Esophagus muscularis mucosa (tissue), 4 donors: ENCODE measurements around the gene RPGRIP1L. TPM values are rescaled to one million over a fixed set of nuclear protein-coding genes. Genes with fewer than 3 reads are reported as not detected.

Experiments
- DNase-seq: peaks from one replicate; pipeline ENCODE4 v3.0.0-alpha.2; 2017; ENCODE audit errors: extremely low spot score
- H3K27ac ChIP-seq, 4 donors: fragments of 200-600 bp; sonication (generic); replicated peaks in 1 of 4; 1 replicate in 3 of 4; 2 replicates in 1 of 4; pipeline ENCODE4 v1.5.1; 2016 to 2019; ENCODE audit warnings: mild to moderate bottlenecking in 1 of 4
- H3K27me3 ChIP-seq, 4 donors: fragments of 200-600 bp; sonication (generic); one replicate each; pipeline versions ENCODE4 v1.5.1 to v1.6.0; 2016 to 2019
- H3K36me3 ChIP-seq, 4 donors: fragments of 200-600 bp; sonication (generic); one replicate each; pipeline ENCODE4 v1.5.1; 2016 to 2019
- H3K4me1 ChIP-seq, 4 donors: fragments of 200-600 bp; sonication (generic); one replicate each; pipeline ENCODE4 v1.5.1; 2016 to 2019
- H3K4me3 ChIP-seq, 4 donors: fragments of 200-600 bp; sonication (generic); 1 replicate in 2 of 4; 2 replicates in 2 of 4; pipeline ENCODE4 v1.5.1; 2016 to 2019; ENCODE audit warnings: mild to moderate bottlenecking in 4 of 4, moderate library complexity in 1 of 4
- H3K9me3 ChIP-seq, 4 donors: fragments of 200-600 bp; sonication (generic); 1 replicate in 3 of 4; 2 replicates in 1 of 4; pipeline ENCODE4 v1.5.1; 2016 to 2019
- EP300 ChIP-seq: sonication (generic); formaldehyde crosslinking; IDR thresholded peaks from one replicate; pipeline ENCODE4 v1.6.1; 2017; ENCODE audit warnings: antibody characterized with exemption
- POLR2A ChIP-seq: fragments of 450-650 bp; IDR thresholded peaks from one replicate; pipeline ENCODE4 v1.6.1; 2017; ENCODE audit warnings: antibody characterized with exemption, moderate library complexity, mild to moderate bottlenecking, low read depth
- POLR2AphosphoS5 ChIP-seq, 2 donors: sonication (generic); formaldehyde crosslinking; IDR thresholded peaks; one replicate each; pipeline ENCODE4 v1.6.1; 2017; ENCODE audit warnings: antibody characterized with exemption in 2 of 2
- WGBS: methylation state at CpG from one replicate; pipeline ENCODE4 v1.1.5; 2018; 5-methylcytosine and 5-hydroxymethylcytosine counted together
- intact Hi-C: fragments of 100-400 bp; cut with DNase I; formaldehyde crosslinking; loops from one replicate; pipeline ENCODE4 v1.15.1; 2023
- total RNA-seq, 4 donors: library from RNA; depleted of rRNA; stranded (reverse); fragments of >200 nt; gene quantifications; one replicate each; pipeline versions ENCODE4 v1.1.0 to v1.2.1, GENCODE V29; 2016
- TF ChIP-seq, protein P1 (sequence below), 3 experiments: fragments of 200-600 bp in 2 of 3; fragments of 450-650 bp in 1 of 3; sonication (generic) in 2 of 3; IDR thresholded peaks; one replicate each; pipeline ENCODE4 v1.5.1; 2017 to 2019; ENCODE audit warnings: antibody characterized with exemption in 3 of 3, mild to moderate bottlenecking in 2 of 3, moderate library complexity in 1 of 3

Gene RPGRIP1L
- total RNA-seq, 4 donors from 2014 or later = 2.3 to 4.3 (median 4.0) TPM

DNA sequence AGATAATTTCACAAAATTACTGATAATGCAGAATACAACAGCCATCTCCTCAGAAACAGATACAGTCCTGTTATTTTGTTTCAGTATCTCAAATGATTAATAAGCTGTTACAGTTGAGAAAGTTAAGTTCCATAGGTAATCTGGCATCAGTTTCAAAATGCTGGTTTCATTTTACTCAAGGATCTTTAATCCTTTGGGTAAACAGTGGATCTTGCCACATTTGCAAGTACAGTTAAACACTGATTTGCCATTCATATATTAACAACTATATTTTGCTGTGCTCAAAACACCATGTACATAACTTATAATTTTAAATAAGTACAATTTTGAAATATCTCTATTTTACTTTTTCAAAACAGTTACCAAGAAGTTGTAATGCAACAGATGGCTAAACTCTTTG lies 31.2 kb downstream of the RPGRIP1L start:
- TF ChIP-seq, protein P1, sequence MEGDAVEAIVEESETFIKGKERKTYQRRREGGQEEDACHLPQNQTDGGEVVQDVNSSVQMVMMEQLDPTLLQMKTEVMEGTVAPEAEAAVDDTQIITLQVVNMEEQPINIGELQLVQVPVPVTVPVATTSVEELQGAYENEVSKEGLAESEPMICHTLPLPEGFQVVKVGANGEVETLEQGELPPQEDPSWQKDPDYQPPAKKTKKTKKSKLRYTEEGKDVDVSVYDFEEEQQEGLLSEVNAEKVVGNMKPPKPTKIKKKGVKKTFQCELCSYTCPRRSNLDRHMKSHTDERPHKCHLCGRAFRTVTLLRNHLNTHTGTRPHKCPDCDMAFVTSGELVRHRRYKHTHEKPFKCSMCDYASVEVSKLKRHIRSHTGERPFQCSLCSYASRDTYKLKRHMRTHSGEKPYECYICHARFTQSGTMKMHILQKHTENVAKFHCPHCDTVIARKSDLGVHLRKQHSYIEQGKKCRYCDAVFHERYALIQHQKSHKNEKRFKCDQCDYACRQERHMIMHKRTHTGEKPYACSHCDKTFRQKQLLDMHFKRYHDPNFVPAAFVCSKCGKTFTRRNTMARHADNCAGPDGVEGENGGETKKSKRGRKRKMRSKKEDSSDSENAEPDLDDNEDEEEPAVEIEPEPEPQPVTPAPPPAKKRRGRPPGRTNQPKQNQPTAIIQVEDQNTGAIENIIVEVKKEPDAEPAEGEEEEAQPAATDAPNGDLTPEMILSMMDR (IDR thresholded peaks at IDR 0.05) = no peak
- TF ChIP-seq POLR2A = no peak
- TF ChIP-seq EP300 = no peak
- TF ChIP-seq POLR2AphosphoS5 (IDR thresholded peaks at IDR 0.05) = no peak
- Histone ChIP-seq H3K27ac (no peak overlapping the region), H3K4me1 (no peaks in the 10 kb centered on the region), H3K4me3 (no peak overlapping the region), H3K9me3 (no peaks in the 10 kb centered on the region), H3K36me3 (peaks cover 0 to 5% (median 0%) of the 10 kb centered on the region in 4 donors), H3K27me3 (no peaks in the 10 kb centered on the region)
- no peak for DNase-seq
- intact Hi-C loops = no loop called here

- Histone ChIP-seq H3K9me3 (no peaks in the 10 kb centered on the region), H3K27me3 (no peaks in the 10 kb centered on the region), H3K36me3 (peaks cover 0 to 5% (median 0%) of the 10 kb centered on the region in 4 donors), H3K27ac (no peak overlapping the region), H3K4me1 (no peaks in the 10 kb centered on the region), H3K4me3 (no peak overlapping the region)
- WGBS = 86% methylated on average over 2 of the region's 2 CpGs
- intact Hi-C loops = no loop called here
- DNase-seq = no peak
- TF ChIP-seq POLR2A = no peak
- TF ChIP-seq POLR2AphosphoS5 (IDR thresholded peaks at IDR 0.05) = no peak
- TF ChIP-seq, protein P1 (IDR thresholded peaks at IDR 0.05) = no peak
Measured at GRCh38 chr16:53668869-53669268, 34.8 kb downstream of the RPGRIP1L start.

DNA sequence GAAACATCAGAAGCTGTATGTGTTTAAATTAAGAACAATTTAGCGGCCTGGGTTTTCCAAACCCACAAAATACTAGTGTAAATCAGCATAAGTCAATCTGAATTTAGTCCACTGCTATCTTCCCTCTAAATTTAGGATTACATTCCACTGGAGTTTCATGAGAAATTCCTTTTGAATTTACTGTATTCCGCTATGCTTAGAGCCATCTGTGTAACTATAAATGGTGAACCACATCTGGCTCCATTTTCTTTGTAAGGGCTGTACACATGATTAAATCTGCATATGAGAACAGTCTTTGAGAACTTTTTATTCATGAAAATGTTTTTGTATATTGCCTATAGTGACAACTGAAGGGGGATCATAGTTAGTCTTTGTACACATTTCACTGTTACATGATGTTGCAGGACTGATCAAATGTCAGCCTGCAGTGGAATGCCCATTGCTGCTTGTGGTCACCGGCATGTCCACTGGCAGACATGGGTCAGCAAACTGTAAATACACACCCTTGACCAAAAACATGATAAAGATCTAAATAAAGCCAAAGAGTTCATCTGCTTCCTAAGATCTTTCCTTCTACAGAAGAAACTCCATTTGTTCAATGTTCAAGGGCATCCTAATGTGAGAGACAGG lies 36.8 kb downstream of the RPGRIP1L start:
- intact Hi-C loops = no loop called here
- 92% methylated on average over 3 of the region's 3 CpGs for WGBS
- TF ChIP-seq POLR2A (no peak), EP300 (no peak), POLR2AphosphoS5 (IDR thresholded peaks at IDR 0.05) (no peak)
- TF ChIP-seq, protein P1 (IDR thresholded peaks at IDR 0.05) = no peak

DNA sequence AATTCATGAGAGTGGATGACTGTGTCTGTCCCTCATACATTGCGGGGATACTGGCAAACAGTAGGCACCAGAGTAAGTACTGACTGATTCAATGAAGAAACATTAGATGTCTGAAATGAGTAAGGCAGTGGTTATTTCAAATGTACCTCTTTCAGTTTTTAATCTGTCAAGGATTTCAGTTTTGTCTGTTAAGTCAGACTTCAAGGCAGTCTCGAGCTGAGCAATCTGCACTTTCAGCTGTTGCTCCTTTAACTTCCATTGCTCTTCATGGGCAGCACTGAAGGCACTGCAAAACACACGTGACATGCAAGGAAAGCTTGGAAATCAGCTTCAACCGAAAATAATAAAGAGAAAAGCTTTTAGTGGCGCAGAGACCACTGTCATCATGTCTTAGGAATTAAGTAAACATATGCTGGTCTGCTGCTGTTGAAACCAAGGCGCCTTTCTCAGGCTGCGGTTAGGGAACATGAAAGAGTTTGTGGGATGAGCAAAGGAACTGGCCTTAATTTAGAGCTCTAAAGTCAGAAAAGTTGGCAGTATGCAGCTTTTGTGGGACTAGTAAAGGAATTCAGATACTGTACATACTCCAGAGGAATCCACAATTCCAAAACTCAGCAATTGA lies 38.8 kb downstream of the RPGRIP1L start:
- H3K27me3 ChIP-seq = no peaks in the 10 kb centered on the region
- H3K9me3 ChIP-seq = no peaks in the 10 kb centered on the region
- no peaks in the 10 kb centered on the region for H3K4me1 ChIP-seq
- DNase-seq = no peak
- no peaks in the 10 kb centered on the region for H3K36me3 ChIP-seq
- WGBS = 75% methylated on average over 7 of the region's 7 CpGs
- intact Hi-C loops = no loop called here
- no peak overlapping the region for H3K27ac ChIP-seq
- TF ChIP-seq POLR2A = no peak
- TF ChIP-seq EP300 = no peak
- TF ChIP-seq, protein P1 (IDR thresholded peaks at IDR 0.05) = no peak
- TF ChIP-seq POLR2AphosphoS5 (IDR thresholded peaks at IDR 0.05) = no peak
- no peak overlapping the region for H3K4me3 ChIP-seq

More for the DNA sequence above, 36.8 kb downstream of the RPGRIP1L start:
- Histone ChIP-seq H3K9me3 (no peaks in the 10 kb centered on the region), H3K27me3 (no peaks in the 10 kb centered on the region), H3K27ac (no peak overlapping the region), H3K4me1 (no peaks in the 10 kb centered on the region), H3K36me3 (no peaks in the 10 kb centered on the region), H3K4me3 (no peak overlapping the region)
- no peak for DNase-seq
